Measurements from ENCODE around the gene RSPRY1.
A peak's percentile ranks its signal among the peaks of the same experiment; 100 is the strongest.

RSPRY1 gene

DNA sequence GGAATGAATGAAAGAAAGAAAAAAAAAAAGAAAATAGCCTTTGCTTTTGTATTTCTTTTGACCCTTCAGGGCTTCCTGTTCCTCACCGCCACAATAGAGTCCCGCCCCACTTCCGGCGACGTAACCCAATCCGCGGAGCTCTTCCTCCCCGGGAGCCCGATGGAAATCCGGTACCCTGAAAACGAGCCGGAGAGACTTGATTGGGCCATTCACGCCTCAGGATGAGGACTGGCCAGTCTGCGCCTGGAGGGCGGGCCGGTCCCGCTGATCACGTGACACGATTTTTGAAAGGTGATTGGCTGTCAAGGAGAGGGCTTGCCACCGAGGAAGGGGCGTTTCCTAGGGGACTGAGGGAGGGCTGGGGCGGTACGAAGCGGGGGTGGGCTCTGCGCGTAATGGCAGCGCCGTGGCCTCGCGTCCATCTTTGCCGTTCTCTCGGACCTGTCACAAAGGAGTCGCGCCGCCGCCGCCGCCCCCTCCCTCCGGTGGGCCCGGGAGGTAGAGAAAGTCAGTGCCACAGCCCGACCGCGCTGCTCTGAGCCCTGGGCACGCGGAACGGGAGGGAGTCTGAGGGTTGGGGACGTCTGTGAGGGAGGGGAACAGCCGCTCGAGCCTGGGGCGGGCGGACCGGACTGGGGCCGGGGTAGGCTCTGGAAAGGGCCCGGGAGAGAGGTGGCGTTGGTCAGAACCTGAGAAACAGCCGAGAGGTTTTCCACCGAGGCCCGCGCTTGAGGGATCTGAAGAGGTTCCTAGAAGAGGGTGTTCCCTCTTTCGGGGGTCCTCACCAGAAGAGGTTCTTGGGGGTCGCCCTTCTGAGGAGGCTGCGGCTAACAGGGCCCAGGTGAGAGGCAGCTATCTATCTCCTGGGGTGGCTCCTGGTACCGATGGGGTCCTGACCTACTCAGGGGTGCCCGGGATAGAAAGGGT lies at the start of gene RSPRY1, which contains the start of gene PSME3IP1:
Gene RSPRY1 (plus strand): TSS at position 385 of the 927 bp plus-strand sequence. CDS start 18,330 bp downstream, outside the sequence.
Gene PSME3IP1 (minus strand): TSS at position 95 of the 927 bp plus-strand sequence. CDS start 12,185 bp downstream, outside the sequence.
- peak; percentile 83 to 99 for DNase-seq

- no peak for DNase-seq
Observed at GRCh38 chr16:57137043-57137442, 49.1 kb upstream of the RSPRY1 start.

- no peak for DNase-seq
Observed at GRCh38 chr16:57137566-57138273, 48.4 kb upstream of the RSPRY1 start.

DNA sequence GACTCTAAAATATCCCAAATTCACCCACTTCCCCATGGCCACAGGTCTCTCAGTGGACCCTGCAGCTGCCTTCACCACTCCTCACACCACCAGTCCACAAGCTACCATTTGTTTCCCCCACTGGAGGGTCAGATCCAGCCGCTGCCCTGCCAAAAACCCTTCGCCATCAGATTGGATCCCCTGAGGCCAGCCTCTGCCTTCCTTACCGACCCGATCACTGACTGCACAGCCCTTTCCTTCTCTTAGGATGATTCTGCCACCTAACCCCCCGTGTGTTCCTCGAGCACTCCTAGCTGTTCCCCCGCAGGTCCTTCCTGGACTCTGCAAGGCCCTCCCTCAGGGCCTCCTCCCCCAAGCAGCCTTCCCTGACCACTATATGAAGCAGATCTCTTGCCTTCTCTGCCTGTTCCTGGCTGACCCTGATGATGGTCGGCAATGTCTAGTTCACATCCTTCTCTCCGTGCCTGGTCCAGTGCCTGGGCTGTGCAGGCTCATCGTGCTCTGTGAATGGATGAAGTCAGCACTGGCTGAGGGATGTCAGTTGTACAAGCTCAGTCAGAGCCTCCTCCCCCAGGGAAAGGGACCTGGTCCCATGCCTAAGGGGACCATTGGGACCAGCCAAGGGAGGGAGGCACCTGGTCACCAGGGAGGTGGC lies 47.7 kb upstream of the RSPRY1 start:
- DNase-seq, result no peak

DNA sequence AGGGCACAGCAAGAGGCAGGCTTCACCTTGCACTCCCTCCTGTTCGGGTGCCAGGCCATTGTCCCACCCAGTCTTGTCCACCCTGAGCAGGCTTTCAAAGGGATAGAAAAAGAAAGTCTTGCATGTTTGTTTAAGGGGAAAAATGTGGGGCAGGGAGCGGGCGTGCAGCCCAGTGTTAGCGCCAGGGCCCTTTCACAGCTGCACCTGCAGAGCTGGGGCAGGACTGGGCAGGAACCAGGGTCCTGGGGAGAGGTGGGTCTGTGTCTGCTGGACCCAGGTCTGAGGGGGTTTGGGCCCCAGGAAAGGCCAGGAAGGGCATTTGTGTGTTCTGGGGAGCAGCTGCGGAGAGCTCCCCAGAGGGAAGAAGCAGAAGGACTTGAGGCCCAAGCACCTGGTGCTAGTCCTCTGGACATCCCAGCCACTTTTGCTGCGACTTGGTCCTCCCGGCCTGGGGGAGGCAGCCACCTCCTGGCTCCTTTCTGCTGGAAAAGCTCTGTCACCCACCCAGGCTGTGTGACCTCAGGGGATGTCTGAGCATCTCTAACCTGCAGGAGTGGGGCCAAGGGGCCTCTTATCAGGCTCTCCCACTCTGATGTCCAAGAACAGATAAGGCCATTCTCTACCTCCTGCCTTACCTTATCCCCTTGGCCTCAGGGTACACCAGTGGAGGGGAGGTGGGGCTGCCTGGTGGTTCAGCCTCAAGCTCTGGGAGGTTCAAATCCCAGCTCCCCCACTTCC lies 45.0 kb upstream of the RSPRY1 start:
- DNase-seq, result no peak

GRCh38 chr16:57141822-57142631 lies 44.1 kb upstream of the RSPRY1 start:
- peak in 1 of 2 donors; percentile 66 for DNase-seq

DNA sequence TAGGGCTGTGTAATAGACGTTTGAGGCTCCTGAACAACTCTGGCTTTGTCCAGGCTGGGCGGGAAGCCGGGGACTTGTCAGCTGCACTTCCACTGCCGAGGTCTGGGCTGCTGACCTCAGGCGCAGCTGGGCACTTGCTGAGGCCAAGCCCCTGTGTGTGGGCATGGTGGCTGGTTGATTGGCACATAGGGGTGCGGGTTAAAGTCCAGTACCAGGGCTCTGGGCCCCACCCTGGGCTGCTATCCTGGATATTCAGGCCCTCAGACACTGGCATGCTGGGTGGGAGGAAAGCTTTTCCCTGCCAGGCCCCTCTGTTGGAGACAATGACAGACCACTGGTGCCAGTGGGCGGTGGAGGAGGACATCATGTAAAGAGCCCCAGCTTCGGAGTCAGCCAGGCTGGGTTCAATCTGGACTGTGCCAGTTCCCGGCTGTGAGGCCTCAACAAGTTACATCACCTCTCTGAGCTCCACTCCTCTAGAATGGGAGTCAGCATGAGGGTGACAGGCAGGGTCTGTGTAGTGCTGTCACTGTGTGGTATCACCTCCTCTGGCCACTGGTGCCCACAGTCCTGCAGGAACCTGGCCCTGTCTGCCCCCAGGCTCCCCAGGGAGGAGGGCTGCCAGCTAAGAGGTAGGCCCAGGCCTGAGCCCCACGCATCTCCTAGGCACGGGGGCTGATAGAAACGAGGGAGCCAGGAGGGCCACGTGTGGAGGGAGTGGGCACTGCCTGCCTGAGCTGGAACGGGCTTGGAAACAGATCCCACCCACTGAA lies 42.8 kb upstream of the RSPRY1 start:
- DNase-seq, result no peak

- DNase-seq, result no peak
Observed at GRCh38 chr16:57144027-57144426, 42.1 kb upstream of the RSPRY1 start.

DNA sequence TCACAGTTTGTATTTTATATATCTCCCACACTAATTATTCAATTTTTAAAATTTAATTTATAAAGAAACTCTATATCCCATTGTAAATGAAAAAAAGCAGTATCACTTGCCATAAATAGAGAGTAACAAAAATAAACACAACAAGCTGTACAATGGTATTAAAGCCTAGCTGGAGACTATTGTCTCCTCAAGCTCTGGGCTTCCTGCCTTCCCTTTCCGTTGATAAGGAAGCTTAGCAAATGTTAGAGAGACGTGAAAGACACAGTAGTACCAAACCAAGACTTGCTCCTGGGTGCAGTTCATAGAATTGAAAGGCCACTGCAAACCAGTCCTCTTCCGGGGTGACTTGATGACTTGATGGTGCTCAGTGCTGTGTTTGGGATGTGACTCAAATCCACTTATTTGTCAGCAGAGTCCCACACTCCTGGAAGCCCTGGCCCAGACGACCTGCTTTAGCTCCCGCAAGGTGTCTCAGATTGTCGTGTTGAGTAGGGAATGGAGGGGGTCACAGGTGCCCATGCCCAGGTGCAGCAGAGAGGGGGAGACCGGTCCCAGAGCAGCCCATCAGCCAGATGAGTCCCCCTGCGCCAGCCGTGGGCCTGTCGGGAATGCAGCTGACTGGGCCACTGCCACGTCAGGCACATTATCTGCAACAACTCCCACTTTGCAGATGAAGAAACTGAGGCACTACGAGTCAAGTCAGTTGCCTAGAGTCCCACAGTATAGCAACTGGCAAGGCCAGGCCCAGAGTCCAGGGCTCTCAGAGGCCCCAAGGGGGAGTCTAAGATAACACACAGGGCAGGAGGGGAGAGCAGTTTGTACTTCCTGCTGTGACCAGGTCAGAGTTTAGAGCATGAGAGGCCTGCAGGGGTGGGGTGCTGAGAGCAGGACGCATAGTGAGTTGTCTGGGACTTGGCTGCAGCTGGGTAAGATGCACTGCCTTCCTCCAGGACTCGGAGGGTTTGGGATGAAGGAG lies 40.8 kb upstream of the RSPRY1 start:
- DNase-seq, result no peak

DNA sequence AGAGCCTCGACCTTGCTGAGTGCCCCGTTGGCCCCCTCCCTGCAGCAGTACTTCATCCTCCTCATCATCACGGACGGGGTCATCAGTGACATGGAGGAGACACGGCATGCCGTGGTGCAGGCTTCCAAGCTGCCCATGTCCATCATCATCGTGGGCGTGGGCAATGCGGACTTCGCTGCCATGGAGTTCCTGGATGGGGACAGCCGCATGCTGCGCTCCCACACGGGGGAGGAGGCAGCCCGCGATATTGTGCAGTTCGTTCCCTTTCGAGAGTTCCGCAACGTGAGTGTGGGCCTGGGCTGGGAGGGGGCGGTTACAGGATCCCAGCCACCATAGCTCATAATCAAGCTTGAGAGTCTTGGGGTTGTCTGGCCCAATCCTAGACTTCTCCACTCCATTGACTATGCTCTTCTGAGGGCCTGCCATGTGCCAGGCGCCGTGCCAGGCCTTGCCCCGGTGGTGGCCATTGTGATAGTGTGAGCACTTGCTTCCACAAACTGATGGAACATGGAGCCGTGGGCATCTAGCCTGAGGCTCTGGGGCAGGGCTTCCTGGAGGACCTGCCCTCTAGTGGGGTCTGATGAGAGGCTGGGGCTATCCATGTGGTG lies 40.0 kb upstream of the RSPRY1 start:
- no peak for DNase-seq

- DNase-seq, result no peak
Observed at GRCh38 chr16:57146735-57147134, 39.4 kb upstream of the RSPRY1 start.

- peak in 1 of 2 donors; percentile 60 for DNase-seq
Observed at GRCh38 chr16:57147381-57148221, 38.5 kb upstream of the RSPRY1 start.

GRCh38 chr16:57148481-57148880 lies 37.6 kb upstream of the RSPRY1 start:
- DNase-seq, result no peak

DNA sequence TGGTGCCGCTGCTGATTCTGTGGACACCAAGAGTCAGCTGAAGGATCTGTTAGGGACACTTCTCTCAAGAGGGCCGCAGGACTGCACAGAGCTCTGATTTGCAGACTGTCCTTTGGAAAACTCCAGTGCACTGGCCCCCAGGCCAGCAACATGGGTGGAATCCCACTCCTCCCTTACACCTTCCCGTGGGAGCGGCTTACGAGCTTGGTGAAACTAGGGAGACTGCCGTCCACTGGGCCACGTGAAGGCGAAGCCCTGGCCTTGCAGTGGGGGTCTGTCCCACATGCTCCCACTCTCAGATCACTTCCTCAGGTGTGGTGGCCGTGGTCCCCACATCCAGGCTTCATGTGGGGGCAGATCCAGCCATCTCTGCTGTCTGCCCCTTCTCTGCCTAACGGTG lies 36.7 kb upstream of the RSPRY1 start:
- no peak for DNase-seq

GRCh38 chr16:57150682-57151330 lies 35.3 kb upstream of the RSPRY1 start:
- DNase-seq, result no peak

GRCh38 chr16:57151369-57151768 lies 34.8 kb upstream of the RSPRY1 start:
- no peak for DNase-seq

Measured in bone marrow (tissue), 2 donors.